Measurements from ENCODE around the gene DNASE1L2.

Gene DNASE1L2

DNA sequence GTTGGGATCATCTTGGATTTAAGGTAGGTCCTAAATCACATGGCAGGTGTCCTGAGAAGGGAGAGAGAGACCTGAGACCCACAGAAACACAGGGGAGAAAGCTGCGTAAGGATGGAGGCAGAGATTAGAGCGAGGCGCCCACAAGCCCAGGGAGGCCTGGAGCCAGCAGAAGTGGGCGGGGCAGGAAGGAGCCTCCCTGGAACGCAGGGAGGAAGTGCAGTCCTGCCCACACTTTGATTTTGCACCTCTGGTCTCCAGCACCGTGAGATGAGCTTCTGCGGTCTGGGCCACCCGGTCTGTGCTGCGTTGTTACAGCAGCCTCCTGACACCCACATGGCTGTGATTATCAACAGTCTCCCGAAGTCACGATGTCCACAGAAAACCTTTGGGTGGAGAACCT, 6.4 kb downstream of the DNASE1L2 start:
- DNase-seq = no peak

DNA sequence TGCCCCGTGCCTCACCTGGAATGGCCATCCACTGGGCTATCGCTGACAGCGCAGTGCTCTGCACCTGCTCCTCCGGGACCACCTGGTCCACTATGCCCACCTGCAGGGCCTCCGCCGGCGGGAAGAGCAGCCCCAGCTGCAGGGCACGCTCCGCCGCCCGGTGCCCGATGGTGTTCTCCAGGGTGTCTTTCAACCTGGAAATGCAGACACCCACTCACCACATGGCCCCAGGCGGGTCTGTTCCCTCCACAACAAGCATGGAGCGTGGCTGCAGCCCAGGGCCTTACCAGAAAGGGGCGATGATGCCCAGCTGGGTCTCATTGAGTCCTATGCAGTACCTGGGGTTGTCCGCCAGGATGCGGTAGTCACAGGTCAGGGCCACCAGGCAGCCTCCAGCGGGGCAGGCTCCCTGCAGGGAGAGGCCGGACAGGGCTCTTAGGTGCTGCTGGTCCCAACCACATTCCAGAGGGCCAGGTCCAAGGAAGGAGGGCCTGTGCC, 6.8 kb downstream of the DNASE1L2 start:
- Histone ChIP-seq H3K18ac (ENCODE audit: low read length) (no peak overlapping the region), H3K23ac (ENCODE audit: low read length) (no peak overlapping the region), H2BK15ac (replicated peaks; ENCODE audit: low read depth) (no peak overlapping the region), H3K27me3 (ENCODE audit: insufficient read depth, low read length, poor library complexity) (no peaks in the 10 kb centered on the region), H3K79me1 (ENCODE audit: low read length) (peaks cover 2% of the 10 kb centered on the region), H3K79me2 (ENCODE audit: control insufficient read depth, insufficient read depth, low read length) (no peaks in the 10 kb centered on the region), H4K5ac (ENCODE audit: low read length) (no peak overlapping the region), H3K27ac (ENCODE audit: low read depth, low read length) (no peak overlapping the region), H3K36me3 (ENCODE audit: control insufficient read depth, insufficient read depth, low read length) (peaks cover 6% of the 10 kb centered on the region), H3K9ac (ENCODE audit: low read length) (no peak overlapping the region), H3K4me1 (ENCODE audit: control insufficient read depth, low read depth, low read length) (no peaks in the 10 kb centered on the region), H3K4me3 (ENCODE audit: low read length) (no peak overlapping the region), H3K4me2 (ENCODE audit: low read length) (no peak overlapping the region), H2BK120ac (ENCODE audit: low read depth, low read length) (no peak overlapping the region), H3K4ac (ENCODE audit: low read depth, low read length) (no peak overlapping the region), H4K8ac (ENCODE audit: low read depth, low read length) (no peak overlapping the region), H2AK5ac (ENCODE audit: low read length) (no peak overlapping the region), H3K56ac (ENCODE audit: low read length) (no peak overlapping the region), H2BK5ac (ENCODE audit: low read length) (no peak overlapping the region)
- peak; percentile 55 for DNase-seq
- no CpG with 5 or more reads among the region's 19 CpGs for WGBS (ENCODE audit: extremely low coverage, insufficient coverage, low lambda C conversion rate)

More for the DNA sequence above, 6.4 kb downstream of the DNASE1L2 start:
- no peaks in the 10 kb centered on the region for H3K4me1 ChIP-seq (ENCODE audit: control insufficient read depth, low read depth, low read length)
- no peak overlapping the region for H2AK5ac ChIP-seq (ENCODE audit: low read length)
- no peak overlapping the region for H3K18ac ChIP-seq (ENCODE audit: low read length)
- no peak overlapping the region for H3K4me3 ChIP-seq (ENCODE audit: low read length)
- no peak overlapping the region for H4K5ac ChIP-seq (ENCODE audit: low read length)
- no peak overlapping the region for H3K27ac ChIP-seq (ENCODE audit: low read depth, low read length)
- no peaks in the 10 kb centered on the region for H3K27me3 ChIP-seq (ENCODE audit: insufficient read depth, low read length, poor library complexity)
- no peak overlapping the region for H3K23ac ChIP-seq (ENCODE audit: low read length)
- H3K79me1 ChIP-seq (ENCODE audit: low read length) = peaks cover 2% of the 10 kb centered on the region
- H2BK5ac ChIP-seq (ENCODE audit: low read length) = no peak overlapping the region
- H2BK15ac ChIP-seq (replicated peaks; ENCODE audit: low read depth) = no peak overlapping the region
- H3K79me2 ChIP-seq (ENCODE audit: control insufficient read depth, insufficient read depth, low read length) = no peaks in the 10 kb centered on the region
- no peak overlapping the region for H4K8ac ChIP-seq (ENCODE audit: low read depth, low read length)
- no peak overlapping the region for H3K4ac ChIP-seq (ENCODE audit: low read depth, low read length)
- no peak overlapping the region for H3K9ac ChIP-seq (ENCODE audit: low read length)
- H2BK120ac ChIP-seq (ENCODE audit: low read depth, low read length) = no peak overlapping the region
- H3K36me3 ChIP-seq (ENCODE audit: control insufficient read depth, insufficient read depth, low read length) = peaks cover 6% of the 10 kb centered on the region
- WGBS (ENCODE audit: extremely low coverage, insufficient coverage, low lambda C conversion rate) = no CpG with 5 or more reads among the region's 11 CpGs
- no peak overlapping the region for H3K56ac ChIP-seq (ENCODE audit: low read length)
- H3K4me2 ChIP-seq (ENCODE audit: low read length) = no peak overlapping the region

DNA sequence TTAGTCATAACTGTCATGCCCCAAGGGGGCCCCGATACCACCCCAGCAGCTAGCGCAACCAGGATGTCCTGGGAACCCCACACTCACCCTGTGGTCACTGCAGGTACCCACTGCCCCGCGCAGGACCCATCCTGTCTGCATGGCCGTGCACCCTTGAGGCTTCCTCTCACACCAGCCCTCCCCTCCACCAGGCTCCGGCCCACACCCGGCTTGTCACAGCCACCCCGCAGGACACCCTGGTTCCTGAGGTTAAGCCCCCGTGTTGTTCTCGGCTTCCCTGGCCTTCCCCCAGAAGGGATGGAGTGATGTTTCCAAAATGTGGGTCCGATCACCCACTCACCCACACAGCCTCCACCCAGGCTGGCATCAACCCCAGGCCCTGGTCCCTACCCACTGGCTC, 7.5 kb downstream of the DNASE1L2 start:
- no peak for DNase-seq
- no peak overlapping the region for H3K4ac ChIP-seq (ENCODE audit: low read depth, low read length)
- no peak overlapping the region for H2AK5ac ChIP-seq (ENCODE audit: low read length)
- H3K79me2 ChIP-seq (ENCODE audit: control insufficient read depth, insufficient read depth, low read length) = peaks cover 2% of the 10 kb centered on the region
- peaks cover 4% of the 10 kb centered on the region for H3K79me1 ChIP-seq (ENCODE audit: low read length)
- H3K9ac ChIP-seq (ENCODE audit: low read length) = no peak overlapping the region
- no peaks in the 10 kb centered on the region for H3K27me3 ChIP-seq (ENCODE audit: insufficient read depth, low read length, poor library complexity)
- no peak overlapping the region for H4K5ac ChIP-seq (ENCODE audit: low read length)
- no peak overlapping the region for H3K23ac ChIP-seq (ENCODE audit: low read length)
- no peak overlapping the region for H2BK15ac ChIP-seq (replicated peaks; ENCODE audit: low read depth)
- H3K4me2 ChIP-seq (ENCODE audit: low read length) = no peak overlapping the region
- WGBS (ENCODE audit: extremely low coverage, insufficient coverage, low lambda C conversion rate) = no CpG with 5 or more reads among the region's 11 CpGs
- no peak overlapping the region for H3K4me3 ChIP-seq (ENCODE audit: low read length)
- H3K4me1 ChIP-seq (ENCODE audit: control insufficient read depth, low read depth, low read length) = no peaks in the 10 kb centered on the region
- H2BK5ac ChIP-seq (ENCODE audit: low read length) = no peak overlapping the region
- H3K36me3 ChIP-seq (ENCODE audit: control insufficient read depth, insufficient read depth, low read length) = peaks cover 6% of the 10 kb centered on the region
- no peak overlapping the region for H3K56ac ChIP-seq (ENCODE audit: low read length)
- H2BK120ac ChIP-seq (ENCODE audit: low read depth, low read length) = no peak overlapping the region
- H4K8ac ChIP-seq (ENCODE audit: low read depth, low read length) = no peak overlapping the region
- no peak overlapping the region for H3K18ac ChIP-seq (ENCODE audit: low read length)
- no peak overlapping the region for H3K27ac ChIP-seq (ENCODE audit: low read depth, low read length)

DNA sequence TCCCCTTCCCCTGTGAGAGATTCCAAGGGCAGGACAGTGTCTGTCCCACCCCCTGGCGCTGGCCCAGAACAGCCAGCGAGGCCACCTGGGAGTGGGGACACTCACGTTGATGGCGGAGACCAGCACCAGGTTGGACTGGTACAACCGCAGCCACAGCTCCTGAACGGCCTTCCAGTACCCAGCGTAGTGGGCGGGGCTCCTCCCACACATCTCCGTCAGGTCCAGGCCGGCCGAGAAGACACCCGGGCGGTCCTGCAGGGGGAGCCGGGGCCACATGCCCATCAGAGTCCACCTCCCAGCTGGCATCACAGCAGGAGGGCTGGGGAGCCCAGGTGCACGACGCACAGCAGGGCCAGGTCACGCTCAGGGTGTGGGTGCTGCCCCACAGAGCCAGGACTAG, 8.1 kb downstream of the DNASE1L2 start:
- peak; percentile 40 for DNase-seq
- peaks cover 4% of the 10 kb centered on the region for H3K79me2 ChIP-seq (ENCODE audit: control insufficient read depth, insufficient read depth, low read length)
- no peak overlapping the region for H2BK15ac ChIP-seq (replicated peaks; ENCODE audit: low read depth)
- H3K56ac ChIP-seq (ENCODE audit: low read length) = no peak overlapping the region
- H3K18ac ChIP-seq (ENCODE audit: low read length) = no peak overlapping the region
- peaks cover 6% of the 10 kb centered on the region for H3K36me3 ChIP-seq (ENCODE audit: control insufficient read depth, insufficient read depth, low read length)
- H3K27me3 ChIP-seq (ENCODE audit: insufficient read depth, low read length, poor library complexity) = no peaks in the 10 kb centered on the region
- no peak overlapping the region for H4K5ac ChIP-seq (ENCODE audit: low read length)
- H2BK120ac ChIP-seq (ENCODE audit: low read depth, low read length) = no peak overlapping the region
- H2BK5ac ChIP-seq (ENCODE audit: low read length) = no peak overlapping the region
- H3K4me2 ChIP-seq (ENCODE audit: low read length) = no peak overlapping the region
- H3K27ac ChIP-seq (ENCODE audit: low read depth, low read length) = no peak overlapping the region
- H3K79me1 ChIP-seq (ENCODE audit: low read length) = peaks cover 4% of the 10 kb centered on the region
- no peak overlapping the region for H2AK5ac ChIP-seq (ENCODE audit: low read length)
- no peaks in the 10 kb centered on the region for H3K4me1 ChIP-seq (ENCODE audit: control insufficient read depth, low read depth, low read length)
- no peak overlapping the region for H3K4me3 ChIP-seq (ENCODE audit: low read length)
- no peak overlapping the region for H3K9ac ChIP-seq (ENCODE audit: low read length)
- no peak overlapping the region for H4K8ac ChIP-seq (ENCODE audit: low read depth, low read length)
- no peak overlapping the region for H3K23ac ChIP-seq (ENCODE audit: low read length)
- no CpG with 5 or more reads among the region's 17 CpGs for WGBS (ENCODE audit: extremely low coverage, insufficient coverage, low lambda C conversion rate)
- no peak overlapping the region for H3K4ac ChIP-seq (ENCODE audit: low read depth, low read length)

DNA sequence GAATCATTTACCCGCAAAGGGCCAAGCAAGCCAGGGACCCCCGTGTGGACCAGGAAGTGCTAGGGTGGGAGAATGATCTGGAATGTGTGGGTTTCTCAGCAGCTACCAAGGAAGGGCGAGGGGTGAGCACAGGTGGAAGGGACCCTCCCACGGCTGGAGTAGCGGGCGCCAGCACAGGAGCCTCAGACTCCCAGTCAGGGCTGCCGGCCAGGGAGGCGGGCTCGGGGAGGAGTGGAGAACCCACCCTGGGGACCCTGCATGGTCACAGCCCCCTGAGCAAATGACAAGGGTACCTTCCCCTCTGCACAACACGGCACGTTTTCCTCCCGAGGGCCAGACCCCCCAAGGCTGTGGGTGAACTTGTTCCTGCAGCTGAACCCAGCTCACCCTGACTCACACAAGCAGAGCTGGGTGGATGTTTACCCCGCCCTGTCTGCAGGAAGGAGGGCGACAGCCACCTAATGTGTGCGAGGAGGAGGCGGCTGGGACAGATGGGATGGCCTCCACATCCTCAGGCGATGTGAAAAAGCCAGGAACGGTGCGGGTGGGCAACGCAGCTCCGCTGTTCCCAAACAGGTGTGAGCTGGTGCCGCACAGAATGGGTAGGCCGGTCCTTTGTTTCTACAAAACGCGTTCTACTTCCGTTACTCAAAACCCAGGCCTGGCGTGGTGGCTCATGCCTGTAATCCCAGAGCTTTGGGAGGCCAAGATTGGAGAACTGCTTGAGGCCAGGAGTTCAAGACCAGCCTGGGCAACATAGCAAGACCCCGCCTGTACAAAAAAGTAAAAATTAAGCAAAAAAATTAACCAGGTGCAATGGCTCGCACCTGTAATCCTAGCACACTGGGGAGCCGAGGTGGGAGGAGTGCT, 8.9 kb downstream of the DNASE1L2 start:
- Histone ChIP-seq H3K79me1 (ENCODE audit: low read length) (peaks cover 4% of the 10 kb centered on the region), H3K79me2 (ENCODE audit: control insufficient read depth, insufficient read depth, low read length) (peaks cover 5% of the 10 kb centered on the region), H2BK15ac (replicated peaks; ENCODE audit: low read depth) (no peak overlapping the region), H3K36me3 (ENCODE audit: control insufficient read depth, insufficient read depth, low read length) (peaks cover 6% of the 10 kb centered on the region), H3K4me1 (ENCODE audit: control insufficient read depth, low read depth, low read length) (no peaks in the 10 kb centered on the region), H4K5ac (ENCODE audit: low read length) (no peak overlapping the region), H3K9ac (ENCODE audit: low read length) (no peak overlapping the region), H3K27me3 (ENCODE audit: insufficient read depth, low read length, poor library complexity) (no peaks in the 10 kb centered on the region), H3K4ac (ENCODE audit: low read depth, low read length) (no peak overlapping the region), H2BK5ac (ENCODE audit: low read length) (no peak overlapping the region), H3K56ac (ENCODE audit: low read length) (no peak overlapping the region), H3K4me2 (ENCODE audit: low read length) (no peak overlapping the region), H3K27ac (ENCODE audit: low read depth, low read length) (no peak overlapping the region), H3K23ac (ENCODE audit: low read length) (no peak overlapping the region), H2BK120ac (ENCODE audit: low read depth, low read length) (no peak overlapping the region), H3K4me3 (ENCODE audit: low read length) (no peak overlapping the region), H3K18ac (ENCODE audit: low read length) (no peak overlapping the region), H2AK5ac (ENCODE audit: low read length) (no peak overlapping the region), H4K8ac (ENCODE audit: low read depth, low read length) (no peak overlapping the region)
- WGBS (ENCODE audit: extremely low coverage, insufficient coverage, low lambda C conversion rate) = no CpG with 5 or more reads among the region's 30 CpGs
- no peak for DNase-seq
